ENCODE results near the gene C19orf53.
A peak's percentile ranks its signal among the peaks of the same experiment; 100 is the strongest.

Gene C19orf53

DNA sequence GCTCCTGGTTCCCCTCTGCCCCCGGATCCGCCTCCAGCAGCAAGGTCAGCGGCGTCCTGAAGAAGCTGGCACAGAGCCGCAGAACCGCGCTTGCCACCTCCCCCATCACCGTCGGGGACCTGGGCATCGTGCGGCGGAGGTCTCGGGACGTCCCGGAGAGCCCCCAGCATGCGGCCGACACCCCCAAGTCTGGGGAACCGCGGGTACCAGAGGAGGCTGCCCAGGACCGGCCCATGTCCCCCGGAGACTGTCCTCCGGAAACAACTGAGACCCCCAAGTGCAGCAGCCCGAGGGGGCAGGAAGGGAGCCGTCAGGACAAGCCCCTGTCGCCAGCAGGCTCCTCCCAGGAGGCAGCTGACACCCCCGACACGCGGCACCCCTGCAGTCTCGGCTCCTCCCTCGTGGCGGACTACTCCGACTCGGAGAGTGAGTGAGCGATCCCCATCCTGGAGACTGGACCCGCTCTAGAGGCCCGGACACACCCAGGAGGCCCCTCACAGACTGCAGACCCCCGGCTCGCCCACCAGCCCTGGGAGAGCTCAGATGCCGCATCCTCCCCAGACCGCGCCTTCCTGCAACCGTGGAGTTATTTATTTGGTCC is 11.5 kb upstream of the C19orf53 start:
- no peak for DNase-seq (ENCODE audit: low spot score)
- TF ChIP-seq, protein P1, sequence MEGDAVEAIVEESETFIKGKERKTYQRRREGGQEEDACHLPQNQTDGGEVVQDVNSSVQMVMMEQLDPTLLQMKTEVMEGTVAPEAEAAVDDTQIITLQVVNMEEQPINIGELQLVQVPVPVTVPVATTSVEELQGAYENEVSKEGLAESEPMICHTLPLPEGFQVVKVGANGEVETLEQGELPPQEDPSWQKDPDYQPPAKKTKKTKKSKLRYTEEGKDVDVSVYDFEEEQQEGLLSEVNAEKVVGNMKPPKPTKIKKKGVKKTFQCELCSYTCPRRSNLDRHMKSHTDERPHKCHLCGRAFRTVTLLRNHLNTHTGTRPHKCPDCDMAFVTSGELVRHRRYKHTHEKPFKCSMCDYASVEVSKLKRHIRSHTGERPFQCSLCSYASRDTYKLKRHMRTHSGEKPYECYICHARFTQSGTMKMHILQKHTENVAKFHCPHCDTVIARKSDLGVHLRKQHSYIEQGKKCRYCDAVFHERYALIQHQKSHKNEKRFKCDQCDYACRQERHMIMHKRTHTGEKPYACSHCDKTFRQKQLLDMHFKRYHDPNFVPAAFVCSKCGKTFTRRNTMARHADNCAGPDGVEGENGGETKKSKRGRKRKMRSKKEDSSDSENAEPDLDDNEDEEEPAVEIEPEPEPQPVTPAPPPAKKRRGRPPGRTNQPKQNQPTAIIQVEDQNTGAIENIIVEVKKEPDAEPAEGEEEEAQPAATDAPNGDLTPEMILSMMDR (IDR thresholded peaks at IDR 0.05; ENCODE audit: extremely low read depth, insufficient read depth, missing control alignments) = no peak
- in situ Hi-C loops (cut with MboI; ENCODE audit: low pct_unique_long_range_greater_than_20kb, low sequenced_read_pairs, unreplicated experiment) = no loop called here

DNA sequence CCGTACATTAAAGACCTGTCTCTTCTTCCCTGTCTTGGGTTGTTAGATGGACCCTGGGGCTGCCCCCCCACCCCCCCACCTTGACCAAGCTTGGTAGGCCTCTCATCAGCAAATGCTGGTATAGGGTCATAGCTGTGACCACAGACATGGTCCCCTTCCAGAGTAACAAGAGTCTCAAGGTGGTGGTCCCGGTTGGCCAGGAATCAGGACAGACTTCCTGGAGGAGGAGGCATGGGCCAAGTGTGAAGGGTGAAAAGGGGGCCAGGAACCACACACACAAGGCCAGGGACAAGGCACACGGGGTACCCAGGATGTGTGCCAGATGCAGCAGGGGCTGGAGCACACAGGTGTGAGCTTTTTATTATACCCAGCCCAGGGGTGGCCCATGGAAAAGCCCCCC is 11.0 kb upstream of the C19orf53 start:
- TF ChIP-seq, protein P1 (IDR thresholded peaks at IDR 0.05; ENCODE audit: extremely low read depth, insufficient read depth, missing control alignments) = no peak
- in situ Hi-C loops (cut with MboI; ENCODE audit: low pct_unique_long_range_greater_than_20kb, low sequenced_read_pairs, unreplicated experiment) = no loop called here
- DNase-seq (ENCODE audit: low spot score) = peak; percentile 44

DNA sequence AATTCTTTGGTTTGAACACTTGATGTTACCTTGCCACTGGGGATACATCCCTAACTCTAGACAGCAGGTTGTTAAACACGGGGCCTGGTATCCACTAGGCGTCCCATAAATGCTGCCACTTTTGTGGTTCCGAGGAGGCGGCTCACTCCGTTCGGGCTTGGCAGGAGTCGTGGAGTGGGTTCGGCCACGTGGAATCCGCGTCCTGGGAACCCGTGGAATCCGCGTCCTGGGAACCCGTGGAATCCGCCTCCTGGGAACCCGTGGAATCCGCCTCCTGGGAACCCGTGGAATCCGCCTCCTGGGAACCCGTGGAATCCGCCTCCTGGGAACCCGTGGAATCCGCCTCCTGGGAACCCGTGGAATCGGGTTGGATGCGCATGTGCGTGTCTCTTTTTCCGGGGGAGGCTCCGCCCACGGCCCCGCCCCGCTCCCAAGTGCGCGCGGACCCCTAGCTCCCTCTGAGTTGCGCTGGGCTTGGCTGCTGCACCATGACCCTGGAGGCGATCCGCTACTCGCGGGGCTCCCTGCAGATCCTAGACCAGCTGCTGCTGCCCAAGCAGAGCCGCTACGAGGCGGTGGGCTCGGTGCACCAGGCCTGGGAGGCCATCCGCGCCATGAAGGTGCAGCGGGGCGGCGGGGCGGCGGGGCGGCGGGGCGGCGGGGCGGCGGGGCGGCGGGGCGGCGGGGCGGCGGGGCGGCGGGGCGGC is 10.0 kb upstream of the C19orf53 start, which contains the start of gene MRI1:
Gene MRI1, plus strand, starts transcription at position 422 of the 707 bp plus-strand sequence. Its CDS starts 67 bp downstream, at position 489.
- TF ChIP-seq, protein P1 (IDR thresholded peaks at IDR 0.05; ENCODE audit: extremely low read depth, insufficient read depth, missing control alignments) = no peak
- in situ Hi-C loops (cut with MboI; ENCODE audit: low pct_unique_long_range_greater_than_20kb, low sequenced_read_pairs, unreplicated experiment) = no loop called here
- peak; percentile 94 for DNase-seq (ENCODE audit: low spot score)

DNA sequence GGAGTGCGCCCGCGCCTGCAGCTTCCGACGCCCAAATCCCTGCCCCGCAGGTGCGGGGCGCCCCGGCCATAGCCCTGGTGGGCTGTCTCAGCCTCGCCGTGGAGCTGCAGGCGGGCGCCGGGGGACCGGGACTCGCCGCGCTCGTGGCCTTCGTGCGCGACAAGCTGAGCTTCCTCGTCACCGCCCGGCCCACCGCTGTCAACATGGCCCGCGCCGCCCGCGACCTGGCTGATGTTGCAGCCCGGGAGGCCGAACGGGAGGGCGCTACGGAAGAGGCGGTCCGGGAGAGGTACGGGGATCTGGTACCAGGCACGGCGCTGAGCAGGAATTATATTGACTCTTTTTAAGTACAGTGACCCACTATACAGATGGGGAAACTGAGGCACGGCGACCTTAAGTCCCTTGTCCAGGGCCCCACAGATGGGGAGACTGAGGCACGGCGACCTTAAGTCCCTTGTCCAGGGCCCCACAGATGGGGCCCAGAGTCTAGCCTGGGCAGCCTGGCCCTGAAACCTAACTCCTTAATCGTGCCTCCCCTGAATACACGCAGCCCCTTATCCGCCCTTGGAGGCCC is 9.3 kb upstream of the C19orf53 start:
- TF ChIP-seq, protein P1 (IDR thresholded peaks at IDR 0.05; ENCODE audit: extremely low read depth, insufficient read depth, missing control alignments) = no peak
- in situ Hi-C loops (cut with MboI; ENCODE audit: low pct_unique_long_range_greater_than_20kb, low sequenced_read_pairs, unreplicated experiment) = no loop called here
- peak; percentile 70 for DNase-seq (ENCODE audit: low spot score)

DNA sequence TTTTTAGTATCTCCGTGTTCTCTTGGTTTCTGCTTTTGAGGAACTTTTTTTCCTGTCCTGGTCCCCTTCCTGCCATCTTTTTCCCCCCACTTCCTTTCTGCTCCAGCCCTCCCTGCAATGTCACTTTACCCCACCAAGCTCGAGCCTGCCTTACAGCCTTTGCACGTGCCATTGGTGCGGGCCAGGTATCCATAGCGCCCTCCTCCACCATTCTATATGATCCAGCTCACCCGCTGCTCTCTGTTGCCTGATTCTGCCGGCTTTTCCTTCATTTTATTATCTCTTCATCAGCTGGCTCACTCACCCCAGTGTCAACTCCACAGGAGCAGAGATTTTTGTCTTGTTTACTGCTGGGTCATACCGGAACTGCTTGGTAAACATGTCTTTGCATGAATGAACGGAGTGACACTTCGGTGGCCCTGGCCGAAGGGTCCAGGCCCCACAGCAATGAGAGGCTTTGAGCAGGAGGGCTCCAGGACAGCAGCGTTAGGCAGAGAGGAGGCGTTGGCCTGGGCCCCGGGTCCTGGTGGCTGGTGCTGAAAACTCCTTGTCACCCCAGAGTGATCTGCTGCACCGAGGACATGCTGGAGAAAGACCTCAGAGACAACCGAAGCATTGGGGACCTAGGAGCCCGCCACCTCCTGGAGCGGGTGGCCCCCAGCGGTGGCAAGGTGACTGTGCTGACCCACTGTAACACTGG is 8.7 kb upstream of the C19orf53 start:
- TF ChIP-seq, protein P1 (IDR thresholded peaks at IDR 0.05; ENCODE audit: extremely low read depth, insufficient read depth, missing control alignments) = no peak
- in situ Hi-C loops (cut with MboI; ENCODE audit: low pct_unique_long_range_greater_than_20kb, low sequenced_read_pairs, unreplicated experiment) = no loop called here
- no peak for DNase-seq (ENCODE audit: low spot score)

DNA sequence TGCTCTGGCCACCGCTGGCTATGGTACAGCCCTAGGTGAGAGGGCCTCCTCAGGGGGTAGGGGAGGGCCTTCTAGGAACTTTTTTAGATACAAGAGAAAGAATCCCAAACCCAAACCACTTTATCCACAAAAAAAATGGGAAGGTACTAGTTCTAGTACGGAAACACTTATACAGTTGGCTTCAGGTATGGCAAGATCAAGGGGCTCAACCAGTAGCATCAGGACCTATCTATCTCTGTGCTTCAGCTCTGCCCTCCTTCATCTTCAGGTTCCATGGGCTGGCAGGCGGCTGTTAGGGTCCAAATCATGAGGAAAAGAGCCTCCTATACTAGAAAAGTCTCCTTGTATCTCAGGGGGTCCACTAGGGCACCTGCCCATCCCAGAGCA is 8.2 kb upstream of the C19orf53 start:
- in situ Hi-C loops (cut with MboI; ENCODE audit: low pct_unique_long_range_greater_than_20kb, low sequenced_read_pairs, unreplicated experiment) = no loop called here
- TF ChIP-seq, protein P1 (IDR thresholded peaks at IDR 0.05; ENCODE audit: extremely low read depth, insufficient read depth, missing control alignments) = no peak
- no peak for DNase-seq (ENCODE audit: low spot score)
